ENCODE results near the gene ZC3H18. TPM values are rescaled to one million over a fixed set of nuclear protein-coding genes. Genes with fewer than 3 reads are reported as not detected.
A peak's percentile ranks its signal among the peaks of the same experiment; 100 is the strongest.

The ZC3H18 gene
- total RNA-seq, 4 donors from 2014 or later = 19.7 to 52.2 (median 28.1) TPM

DNA sequence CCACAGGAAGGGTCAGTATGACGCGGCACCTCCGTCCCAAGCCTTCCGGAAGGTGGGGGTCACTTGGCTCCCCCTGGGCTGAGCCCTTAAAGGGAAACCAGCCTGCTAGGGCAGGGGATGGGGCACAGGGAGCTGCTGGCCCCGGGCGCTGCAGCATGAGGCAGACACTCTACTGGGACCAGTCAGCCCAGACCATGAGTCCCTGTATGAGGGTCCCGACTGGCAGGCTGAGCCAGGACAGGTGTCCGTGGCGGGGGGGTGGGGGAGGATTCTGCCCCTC, 43.4 kb upstream of the ZC3H18 start:
- Histone ChIP-seq H3K9me3 (no peaks in the 10 kb centered on the region), H3K36me3 (peaks cover 0 to 21% (median 0%) of the 10 kb centered on the region in 3 donors), H3K4me1 (peaks cover 0 to 68% (median 11%) of the 10 kb centered on the region in 4 donors), H3K27me3 (peaks cover 0 to 34% of the 10 kb centered on the region in 2 donors), H3K27ac (peak overlapping the region in 1 of 4 donors; percentile 20), H3K4me3 (no peak overlapping the region)
- WGBS, 2 donors = 34 to 39% methylated on average over 6 to 7 of the region's 9 CpGs
- TF ChIP-seq, protein P1, sequence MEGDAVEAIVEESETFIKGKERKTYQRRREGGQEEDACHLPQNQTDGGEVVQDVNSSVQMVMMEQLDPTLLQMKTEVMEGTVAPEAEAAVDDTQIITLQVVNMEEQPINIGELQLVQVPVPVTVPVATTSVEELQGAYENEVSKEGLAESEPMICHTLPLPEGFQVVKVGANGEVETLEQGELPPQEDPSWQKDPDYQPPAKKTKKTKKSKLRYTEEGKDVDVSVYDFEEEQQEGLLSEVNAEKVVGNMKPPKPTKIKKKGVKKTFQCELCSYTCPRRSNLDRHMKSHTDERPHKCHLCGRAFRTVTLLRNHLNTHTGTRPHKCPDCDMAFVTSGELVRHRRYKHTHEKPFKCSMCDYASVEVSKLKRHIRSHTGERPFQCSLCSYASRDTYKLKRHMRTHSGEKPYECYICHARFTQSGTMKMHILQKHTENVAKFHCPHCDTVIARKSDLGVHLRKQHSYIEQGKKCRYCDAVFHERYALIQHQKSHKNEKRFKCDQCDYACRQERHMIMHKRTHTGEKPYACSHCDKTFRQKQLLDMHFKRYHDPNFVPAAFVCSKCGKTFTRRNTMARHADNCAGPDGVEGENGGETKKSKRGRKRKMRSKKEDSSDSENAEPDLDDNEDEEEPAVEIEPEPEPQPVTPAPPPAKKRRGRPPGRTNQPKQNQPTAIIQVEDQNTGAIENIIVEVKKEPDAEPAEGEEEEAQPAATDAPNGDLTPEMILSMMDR (IDR thresholded peaks at IDR 0.05) = no peak
- TF ChIP-seq POLR2A (IDR thresholded peaks at IDR 0.05) = no peak
- no peak for DNase-seq (ENCODE audit: low spot score in 2 of 2)

DNA sequence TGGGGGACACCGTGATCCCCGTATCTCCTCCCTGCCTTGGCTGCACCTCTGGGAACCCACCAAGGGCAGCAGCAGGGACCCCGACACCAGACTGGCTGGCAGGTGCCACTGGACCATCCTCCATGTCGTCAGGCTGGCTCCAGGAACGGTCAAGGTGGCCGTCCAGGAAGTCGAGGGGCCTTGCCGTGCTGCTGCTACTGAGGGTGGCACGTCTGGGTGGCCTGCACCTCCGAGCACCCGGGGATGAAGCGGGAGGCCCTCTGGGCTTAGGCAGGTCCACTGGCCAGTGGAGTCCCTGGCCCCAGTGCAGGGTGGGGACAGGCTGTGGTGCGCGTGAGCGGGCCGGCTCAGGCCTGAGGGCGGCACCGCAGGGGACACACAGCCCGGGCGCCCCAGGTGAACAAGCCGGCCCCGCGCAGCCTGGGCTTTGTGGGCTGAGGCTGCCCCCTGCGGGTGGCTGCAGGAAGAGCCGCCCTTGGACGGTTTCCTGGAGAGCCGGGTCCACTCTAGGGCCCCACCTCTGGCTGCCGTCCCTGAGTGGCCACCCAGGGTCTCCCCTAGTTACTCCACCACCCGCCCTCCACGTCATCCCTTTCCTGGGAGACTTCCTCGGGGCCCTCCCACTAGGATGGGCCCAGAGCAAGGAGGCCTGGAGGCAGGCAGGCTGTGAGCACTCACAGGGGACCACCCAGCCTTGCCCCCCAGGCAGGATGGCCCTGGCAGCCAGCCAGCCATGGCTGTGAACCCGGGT, 42.8 kb upstream of the ZC3H18 start:
- Histone ChIP-seq H3K27ac (peak overlapping the region in 1 of 4 donors; percentile 20), H3K9me3 (no peaks in the 10 kb centered on the region), H3K4me3 (no peak overlapping the region), H3K27me3 (peaks cover 0 to 29% of the 10 kb centered on the region in 2 donors), H3K4me1 (peaks cover 0 to 68% (median 11%) of the 10 kb centered on the region in 4 donors), H3K36me3 (peaks cover 0 to 21% (median 0%) of the 10 kb centered on the region in 3 donors)
- peak; percentile 44 to 57 for DNase-seq (ENCODE audit: low spot score in 2 of 2)
- TF ChIP-seq, protein P1 (IDR thresholded peaks at IDR 0.05) = peak; percentile 79 to 92 (median 83)
- TF ChIP-seq POLR2A (IDR thresholded peaks at IDR 0.05) (no peak), EP300 (IDR thresholded peaks at IDR 0.05) (no peak)
- 11 to 23% methylated on average over 12 to 16 of the region's 32 CpGs for WGBS, 2 donors

DNA sequence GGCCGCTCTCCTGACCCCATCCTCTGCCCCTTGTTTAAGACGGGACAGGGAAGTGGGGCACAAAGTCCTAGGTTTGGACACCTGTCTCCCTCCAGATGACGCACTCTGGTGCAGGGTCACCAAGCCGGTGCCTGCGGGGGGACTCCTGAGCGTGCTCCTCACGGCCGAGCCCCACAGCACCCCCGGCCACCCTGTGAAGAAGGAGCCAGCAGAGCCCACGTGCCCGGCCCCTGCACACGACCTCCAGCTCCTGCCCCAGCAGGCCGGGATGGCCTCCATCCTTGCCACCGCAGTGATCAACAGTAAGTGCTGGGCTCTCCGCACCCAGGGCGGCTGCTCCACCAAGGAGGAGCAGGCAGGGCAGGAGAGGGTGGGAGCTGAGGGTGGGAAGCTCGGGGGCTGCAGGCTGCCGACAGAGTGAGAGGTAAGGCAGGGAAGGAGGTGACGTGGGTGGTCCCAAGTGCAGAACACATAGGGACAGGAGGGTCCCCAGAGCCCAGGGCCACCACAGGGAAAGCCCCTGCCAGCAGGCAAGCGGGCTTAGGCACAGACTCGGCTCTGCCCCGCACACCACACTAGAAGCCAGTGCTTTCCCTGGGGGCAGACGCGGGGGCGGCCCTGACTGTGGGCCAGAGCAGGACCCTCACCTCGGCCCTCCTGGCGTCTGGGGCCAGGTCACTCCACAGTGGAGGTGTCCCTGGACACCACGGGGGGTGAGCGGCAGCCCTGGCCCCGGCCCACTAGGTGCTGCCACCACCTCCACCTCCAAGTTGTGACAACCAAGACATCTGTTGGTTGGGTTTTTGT, 42.1 kb upstream of the ZC3H18 start:
- 58% methylated on average over 13 to 29 of the region's 30 CpGs for WGBS, 2 donors
- Histone ChIP-seq H3K4me3 (no peak overlapping the region), H3K27me3 (peaks cover 0 to 21% of the 10 kb centered on the region in 2 donors), H3K9me3 (no peaks in the 10 kb centered on the region), H3K4me1 (peaks cover 0 to 70% (median 11%) of the 10 kb centered on the region in 4 donors), H3K27ac (no peak overlapping the region), H3K36me3 (peaks cover 0 to 21% (median 0%) of the 10 kb centered on the region in 3 donors)
- TF ChIP-seq EP300 (IDR thresholded peaks at IDR 0.05) (no peak), POLR2A (IDR thresholded peaks at IDR 0.05) (no peak)
- TF ChIP-seq, protein P1 (IDR thresholded peaks at IDR 0.05) = no peak
- DNase-seq (ENCODE audit: low spot score in 2 of 2) = no peak

DNA sequence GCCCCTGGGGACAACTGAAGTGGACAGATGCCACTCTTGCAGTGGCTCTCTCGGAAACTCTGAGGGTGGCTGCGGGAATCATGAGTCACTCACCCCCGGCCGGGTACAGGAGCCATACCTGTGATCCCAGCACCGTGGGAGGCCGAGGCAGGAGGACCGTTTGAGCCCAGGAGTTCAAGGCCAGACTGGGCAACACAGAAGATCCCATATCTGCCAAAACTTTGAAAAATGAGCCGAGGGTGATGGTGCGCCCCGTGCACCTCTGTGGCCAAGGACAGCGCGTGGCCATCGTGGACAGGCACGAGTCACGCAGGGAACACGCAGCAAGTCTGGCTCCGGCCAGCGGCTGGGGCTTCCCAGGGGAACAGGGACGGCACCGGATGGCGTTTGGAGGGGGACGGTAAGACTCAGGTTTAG, 41.3 kb upstream of the ZC3H18 start:
- 84 to 89% methylated on average over 22 of the region's 22 CpGs for WGBS, 2 donors
- H3K4me3 ChIP-seq = no peak overlapping the region

More for the DNA sequence above, 41.3 kb upstream of the ZC3H18 start:
- DNase-seq (ENCODE audit: low spot score in 2 of 2) = no peak
- peaks cover 0 to 21% (median 0%) of the 10 kb centered on the region in 3 donors for H3K36me3 ChIP-seq
- H3K9me3 ChIP-seq = no peaks in the 10 kb centered on the region
- H3K27ac ChIP-seq = no peak overlapping the region
- no peak for TF ChIP-seq POLR2A (IDR thresholded peaks at IDR 0.05)
- no peak for TF ChIP-seq EP300 (IDR thresholded peaks at IDR 0.05)
- TF ChIP-seq, protein P1 (IDR thresholded peaks at IDR 0.05) = no peak
- H3K27me3 ChIP-seq = peaks cover 0 to 13% of the 10 kb centered on the region in 2 donors
- peaks cover 0 to 66% (median 11%) of the 10 kb centered on the region in 4 donors for H3K4me1 ChIP-seq
